Middle frontal gyrus (tissue), 1 donor: ENCODE results near the gene CARHSP1.
"Not testable (repeated sequence)": the region's sequence is repeated elsewhere in the genome, so short reads cannot be mapped to it uniquely, and the experiment has no call there.

Experiments used
- DNase-seq: peaks from one replicate; pipeline ENCODE4 v3.0.0-alpha.2; 2015; ENCODE audit warnings: low spot score; ENCODE audit errors: extremely low spot score

CARHSP1 gene

GRCh38 chr16:8831450-8831849 lies 37.4 kb downstream of the CARHSP1 start:
- no peak for DNase-seq

- no peak for DNase-seq
Observed at GRCh38 chr16:8828541-8829165, 40.2 kb downstream of the CARHSP1 start.

- DNase-seq, result no peak
Observed at GRCh38 chr16:8826278-8826879, 42.4 kb downstream of the CARHSP1 start.

- no peak for DNase-seq
Observed at GRCh38 chr16:8822403-8822802, 46.4 kb downstream of the CARHSP1 start.

GRCh38 chr16:8819411-8820034 lies 49.3 kb downstream of the CARHSP1 start:
- DNase-seq, result no peak

- no peak for DNase-seq
Observed at GRCh38 chr16:8818504-8819270, 50.1 kb downstream of the CARHSP1 start.

- DNase-seq, result no peak
Observed at GRCh38 chr16:8816967-8817655, 51.7 kb downstream of the CARHSP1 start.

GRCh38 chr16:8814095-8814806 lies 54.6 kb downstream of the CARHSP1 start:
- DNase-seq, result no peak

- no peak for DNase-seq
Observed at GRCh38 chr16:8812162-8812843, 56.5 kb downstream of the CARHSP1 start.

- no peak for DNase-seq
Observed at GRCh38 chr16:8808613-8809353, 60.0 kb downstream of the CARHSP1 start.

- DNase-seq, result no peak
Observed at GRCh38 chr16:8808009-8808408, 60.8 kb downstream of the CARHSP1 start.

- no peak for DNase-seq
Observed at GRCh38 chr16:8807189-8807588, 61.6 kb downstream of the CARHSP1 start.

GRCh38 chr16:8806272-8806983 lies 62.4 kb downstream of the CARHSP1 start:
- DNase-seq, result no peak

GRCh38 chr16:8804313-8804712 lies 64.5 kb downstream of the CARHSP1 start:
- no peak for DNase-seq

GRCh38 chr16:8803733-8804132 lies 65.1 kb downstream of the CARHSP1 start:
- not testable (repeated sequence) for DNase-seq
